B cell (primary cell): ENCODE data around the gene MMGT1.

ENCODE experiments used
- CTCF ChIP-seq: fragments of 200-600 bp; IDR thresholded peaks from one replicate; pipeline ENCODE4 v1.8.0; 2022; ENCODE audit warnings: antibody characterized with exemption, mild to moderate bottlenecking
- EZH2 ChIP-seq: IDR thresholded peaks from 2 replicates; pipeline ENCODE4 v1.6.1; 2012; ENCODE audit warnings: borderline replicate concordance, low read depth, mild to moderate bottlenecking, moderate library complexity, low read length; ENCODE audit not compliant: insufficient read depth, poor library complexity, severe bottlenecking

GRCh38 chrX:135914404-135914803, 59.4 kb downstream of the MMGT1 start:
- TF ChIP-seq CTCF (no peak), EZH2 (no peak)
